Liver (tissue), 9 donors: Measurements from ENCODE around the gene GUK1. TPM values are rescaled to one million over a fixed set of nuclear protein-coding genes. Genes with fewer than 3 reads are reported as not detected.

ENCODE experiments used
- DNase-seq: peaks from one replicate; pipeline ENCODE4 v3.0.0-alpha.2; 2017; ENCODE audit warnings: low spot score
- H3K27ac ChIP-seq, 2 donors: one replicate each; pipeline ENCODE4 v1.7.0; 2013; ENCODE audit warnings: inconsistent platforms in 2 of 2, low read length in 2 of 2, control low read depth in 1 of 2, low read depth in 1 of 2, mild to moderate bottlenecking in 1 of 2
- H3K27me3 ChIP-seq, 4 donors: one replicate each; pipeline versions ENCODE4 v1.6.1 to v1.7.0; 2013; ENCODE audit warnings: low read length in 3 of 4, inconsistent platforms in 1 of 4, mild to moderate bottlenecking in 1 of 4, moderate library complexity in 1 of 4; ENCODE audit not compliant: control insufficient read depth in 4 of 4, insufficient read depth in 4 of 4
- H3K36me3 ChIP-seq, 4 donors: one replicate each; pipeline versions ENCODE4 v1.6.1 to v1.7.0; 2013; ENCODE audit warnings: low read length in 3 of 4, mild to moderate bottlenecking in 3 of 4, low read depth in 1 of 4, moderate library complexity in 1 of 4; ENCODE audit not compliant: control insufficient read depth in 4 of 4, insufficient read depth in 3 of 4
- H3K4me1 ChIP-seq, 4 donors: one replicate each; pipeline versions ENCODE4 v1.6.1 to v1.7.0; 2013; ENCODE audit warnings: low read length in 3 of 4, mild to moderate bottlenecking in 3 of 4, moderate library complexity in 1 of 4; ENCODE audit not compliant: control insufficient read depth in 4 of 4, insufficient read depth in 4 of 4
- H3K4me3 ChIP-seq, 3 donors: one replicate each; pipeline versions ENCODE4 v1.6.1 to v1.7.0; 2013; ENCODE audit warnings: low read length in 3 of 3, control low read depth in 1 of 3, low read depth in 1 of 3, mild to moderate bottlenecking in 1 of 3
- H3K9ac ChIP-seq, 2 donors: one replicate each; pipeline ENCODE4 v1.7.0; 2013; ENCODE audit warnings: low read length in 2 of 2, mild to moderate bottlenecking in 2 of 2, moderate library complexity in 2 of 2, control low read depth in 1 of 2, low read depth in 1 of 2
- H3K9me3 ChIP-seq, 4 donors: one replicate each; pipeline versions ENCODE4 v1.6.1 to v1.7.0; 2013; ENCODE audit warnings: low read length in 3 of 4; ENCODE audit not compliant: control insufficient read depth in 4 of 4
- EGR1 ChIP-seq, 2 donors: IDR thresholded peaks; 2 replicates each; pipeline ENCODE4 v1.6.1; 2016 to 2018; ENCODE audit warnings: antibody characterized with exemption in 2 of 2, low read depth in 2 of 2
- FOXA1 ChIP-seq: IDR thresholded peaks from 2 replicates; pipeline ENCODE4 v1.6.1; 2016; ENCODE audit warnings: antibody characterized with exemption
- FOXA2 ChIP-seq: IDR thresholded peaks from 2 replicates; pipeline ENCODE4 v1.6.1; 2016; ENCODE audit warnings: antibody characterized with exemption
- HNF4A ChIP-seq, 2 donors: conservative IDR thresholded peaks; 2 replicates each; pipeline ENCODE4 v1.6.1; 2016; ENCODE audit warnings: antibody characterized with exemption in 2 of 2, mild to moderate bottlenecking in 2 of 2
- HNF4G ChIP-seq: IDR thresholded peaks from 2 replicates; pipeline ENCODE4 v1.6.1; 2016; ENCODE audit warnings: antibody characterized with exemption
- NR2F2 ChIP-seq: IDR thresholded peaks from 2 replicates; pipeline ENCODE4 v1.6.1; 2016; ENCODE audit warnings: antibody characterized with exemption
- RXRA ChIP-seq, 2 donors: IDR thresholded peaks; 2 replicates each; pipeline ENCODE4 v1.6.1; 2017 to 2018; ENCODE audit warnings: antibody characterized with exemption in 2 of 2, mild to moderate bottlenecking in 1 of 2
- TAF1 ChIP-seq: conservative IDR thresholded peaks from 2 replicates; pipeline ENCODE4 v1.6.1; 2016; ENCODE audit warnings: antibody characterized with exemption, mild to moderate bottlenecking
- YY1 ChIP-seq: IDR thresholded peaks from 2 replicates; pipeline ENCODE4 v1.6.1; 2016; ENCODE audit warnings: antibody characterized with exemption, mild to moderate bottlenecking
- WGBS: extraction: QIAGEN DNeasy Blood & Tissue Kit; methylation state at CpG from one replicate; pipeline ENCODE4 v1.1.7; 2013; 5-methylcytosine and 5-hydroxymethylcytosine counted together
- polyA plus RNA-seq, 2 donors: library from polyadenylated mRNA; stranded (reverse) in 1 of 2; unstranded in 1 of 2; fragments of 200-250 nt in 1 of 2; fragments of >200 nt in 1 of 2; fragmentation: Nextera tagmentation in 1 of 2; extraction: Ambion mirVana in 1 of 2; gene quantifications; one replicate each; pipeline versions ENCODE4 v1.2.1 to v1.2.3, GENCODE V29; 2013 to 2015
- total RNA-seq, 2 donors: library from RNA; depleted of rRNA; stranded (reverse); fragments of >200 nt; gene quantifications; one replicate each; pipeline ENCODE4 v1.2.3, GENCODE V29; 2014
- TF ChIP-seq, protein P1 (sequence below): IDR thresholded peaks from 2 replicates; pipeline ENCODE4 v1.6.1; 2016; ENCODE audit warnings: antibody characterized with exemption
- TF ChIP-seq, protein P2 (sequence below): IDR thresholded peaks from 2 replicates; pipeline ENCODE4 v1.6.1; 2016; ENCODE audit warnings: antibody characterized with exemption, mild to moderate bottlenecking
- TF ChIP-seq, protein P3 (sequence below): IDR thresholded peaks from 2 replicates; pipeline ENCODE4 v1.6.1; 2016; ENCODE audit warnings: antibody characterized with exemption
- TF ChIP-seq, protein P4 (sequence below): IDR thresholded peaks from 2 replicates; pipeline ENCODE4 v1.6.1; 2016; ENCODE audit warnings: antibody characterized with exemption
- TF ChIP-seq, protein P5 (sequence below): fragments of 150-350 bp; IDR thresholded peaks from 2 replicates; pipeline ENCODE4 v1.5.1; 2017; ENCODE audit warnings: improper control_type of control experiment, low read depth, low read length; ENCODE audit not compliant: missing input control
- donor health status: healthy.
- donor health status: healthy.
- donor health status: healthy.
- donor health status: healthy.
- donor health status: healthy.

The GUK1 gene
- total and polyA plus RNA-seq, 4 donors = 147 to 251 (median 216) TPM

DNA sequence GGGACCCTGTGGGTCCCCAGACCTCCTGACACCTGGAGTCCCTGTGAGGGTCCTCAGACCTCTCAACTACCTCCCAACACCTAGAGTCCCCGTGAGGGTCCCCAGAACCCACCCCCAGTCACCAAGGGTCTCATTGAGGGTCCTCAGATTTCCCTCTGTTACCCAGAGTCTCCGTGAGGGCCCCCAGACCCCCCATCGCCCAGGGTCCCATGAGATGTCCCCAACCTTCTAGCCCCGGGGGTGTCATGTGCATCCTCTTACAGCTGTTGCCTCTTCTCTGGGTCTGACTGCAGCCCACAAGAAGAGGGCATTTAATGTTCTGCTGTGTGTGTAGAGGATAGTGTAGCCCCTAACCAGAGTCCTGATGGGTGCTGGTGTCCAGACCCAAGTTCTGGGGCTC, 7.7 kb downstream of the GUK1 start (continued):
- TF ChIP-seq, protein P1, sequence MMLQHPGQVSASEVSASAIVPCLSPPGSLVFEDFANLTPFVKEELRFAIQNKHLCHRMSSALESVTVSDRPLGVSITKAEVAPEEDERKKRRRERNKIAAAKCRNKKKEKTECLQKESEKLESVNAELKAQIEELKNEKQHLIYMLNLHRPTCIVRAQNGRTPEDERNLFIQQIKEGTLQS = no peak

DNA sequence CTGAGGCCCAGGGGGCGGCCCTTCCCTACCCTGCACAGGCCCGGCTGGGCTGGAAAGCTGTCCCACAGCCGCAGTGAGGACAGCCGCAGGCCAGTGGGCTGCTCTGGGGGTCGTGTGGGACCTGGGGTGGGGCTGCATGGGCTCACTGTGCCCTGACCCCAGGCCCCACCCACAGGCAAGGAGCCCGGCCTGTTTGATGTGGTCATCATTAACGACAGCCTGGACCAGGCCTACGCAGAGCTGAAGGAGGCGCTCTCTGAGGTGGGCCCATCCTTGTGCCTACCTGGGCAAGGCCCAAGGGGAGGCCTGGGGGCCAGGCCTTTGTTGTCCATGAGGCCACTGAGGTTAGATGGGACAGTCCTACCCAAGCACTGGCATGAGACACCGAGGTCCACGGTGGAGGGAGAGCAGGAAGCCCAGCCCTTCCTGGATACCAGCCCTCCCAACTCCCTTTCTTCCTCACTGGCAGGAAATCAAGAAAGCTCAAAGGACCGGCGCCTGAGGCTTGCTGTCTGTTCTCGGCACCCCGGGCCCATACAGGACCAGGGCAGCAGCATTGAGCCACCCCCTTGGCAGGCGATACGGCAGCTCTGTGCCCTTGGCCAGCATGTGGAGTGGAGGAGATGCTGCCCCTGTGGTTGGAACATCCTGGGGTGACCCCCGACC, 8.2 kb downstream of the GUK1 start:
- Histone ChIP-seq H3K4me3 (no peak overlapping the region), H3K4me1 (peaks cover 0 to 5% (median 2%) of the 10 kb centered on the region in 4 donors), H3K9me3 (no peaks in the 10 kb centered on the region), H3K36me3 (peaks cover 0 to 24% (median 10%) of the 10 kb centered on the region in 4 donors), H3K27me3 (no peaks in the 10 kb centered on the region), H3K27ac (peak overlapping the region in 1 of 2 donors; percentile 34), H3K9ac (no peak overlapping the region)
- WGBS = 79% methylated on average over 18 of the region's 18 CpGs
- no peak for DNase-seq
- TF ChIP-seq TAF1 = no peak

DNA sequence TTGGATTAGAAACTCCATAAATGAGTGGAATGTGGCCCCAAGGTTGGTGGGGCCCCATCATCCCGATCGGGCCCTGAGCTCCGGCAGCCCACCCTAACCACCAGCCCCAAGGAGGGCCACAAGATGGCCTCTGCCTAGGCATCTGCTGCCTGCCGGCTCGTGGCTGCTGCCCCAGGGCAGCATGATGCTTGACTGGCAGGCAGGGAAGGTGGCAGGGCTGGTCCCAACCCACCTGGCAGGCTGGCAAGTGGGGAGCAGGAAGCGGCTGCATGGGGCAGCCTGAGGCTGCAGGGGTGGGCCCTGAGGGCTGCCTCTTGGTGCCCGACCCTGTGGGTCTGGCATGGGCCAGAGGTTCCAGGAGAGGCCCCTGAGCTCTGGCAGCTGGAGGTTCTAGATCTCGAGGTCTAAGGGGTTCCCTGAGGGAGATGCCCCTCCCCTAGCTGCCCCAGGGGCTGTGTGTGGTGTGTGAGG, 8.9 kb downstream of the GUK1 start:
- peak overlapping the region; percentile 29 to 34 for H3K27ac ChIP-seq
- no peak for TF ChIP-seq FOXA1
- TF ChIP-seq, protein P1 = no peak
- TF ChIP-seq HNF4G = no peak
- no peak for TF ChIP-seq RXRA (IDR thresholded peaks at IDR 0.05)
- no peak for TF ChIP-seq NR2F2
- TF ChIP-seq, protein P2, sequence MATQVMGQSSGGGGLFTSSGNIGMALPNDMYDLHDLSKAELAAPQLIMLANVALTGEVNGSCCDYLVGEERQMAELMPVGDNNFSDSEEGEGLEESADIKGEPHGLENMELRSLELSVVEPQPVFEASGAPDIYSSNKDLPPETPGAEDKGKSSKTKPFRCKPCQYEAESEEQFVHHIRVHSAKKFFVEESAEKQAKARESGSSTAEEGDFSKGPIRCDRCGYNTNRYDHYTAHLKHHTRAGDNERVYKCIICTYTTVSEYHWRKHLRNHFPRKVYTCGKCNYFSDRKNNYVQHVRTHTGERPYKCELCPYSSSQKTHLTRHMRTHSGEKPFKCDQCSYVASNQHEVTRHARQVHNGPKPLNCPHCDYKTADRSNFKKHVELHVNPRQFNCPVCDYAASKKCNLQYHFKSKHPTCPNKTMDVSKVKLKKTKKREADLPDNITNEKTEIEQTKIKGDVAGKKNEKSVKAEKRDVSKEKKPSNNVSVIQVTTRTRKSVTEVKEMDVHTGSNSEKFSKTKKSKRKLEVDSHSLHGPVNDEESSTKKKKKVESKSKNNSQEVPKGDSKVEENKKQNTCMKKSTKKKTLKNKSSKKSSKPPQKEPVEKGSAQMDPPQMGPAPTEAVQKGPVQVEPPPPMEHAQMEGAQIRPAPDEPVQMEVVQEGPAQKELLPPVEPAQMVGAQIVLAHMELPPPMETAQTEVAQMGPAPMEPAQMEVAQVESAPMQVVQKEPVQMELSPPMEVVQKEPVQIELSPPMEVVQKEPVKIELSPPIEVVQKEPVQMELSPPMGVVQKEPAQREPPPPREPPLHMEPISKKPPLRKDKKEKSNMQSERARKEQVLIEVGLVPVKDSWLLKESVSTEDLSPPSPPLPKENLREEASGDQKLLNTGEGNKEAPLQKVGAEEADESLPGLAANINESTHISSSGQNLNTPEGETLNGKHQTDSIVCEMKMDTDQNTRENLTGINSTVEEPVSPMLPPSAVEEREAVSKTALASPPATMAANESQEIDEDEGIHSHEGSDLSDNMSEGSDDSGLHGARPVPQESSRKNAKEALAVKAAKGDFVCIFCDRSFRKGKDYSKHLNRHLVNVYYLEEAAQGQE = no peak
- TF ChIP-seq, protein P3, sequence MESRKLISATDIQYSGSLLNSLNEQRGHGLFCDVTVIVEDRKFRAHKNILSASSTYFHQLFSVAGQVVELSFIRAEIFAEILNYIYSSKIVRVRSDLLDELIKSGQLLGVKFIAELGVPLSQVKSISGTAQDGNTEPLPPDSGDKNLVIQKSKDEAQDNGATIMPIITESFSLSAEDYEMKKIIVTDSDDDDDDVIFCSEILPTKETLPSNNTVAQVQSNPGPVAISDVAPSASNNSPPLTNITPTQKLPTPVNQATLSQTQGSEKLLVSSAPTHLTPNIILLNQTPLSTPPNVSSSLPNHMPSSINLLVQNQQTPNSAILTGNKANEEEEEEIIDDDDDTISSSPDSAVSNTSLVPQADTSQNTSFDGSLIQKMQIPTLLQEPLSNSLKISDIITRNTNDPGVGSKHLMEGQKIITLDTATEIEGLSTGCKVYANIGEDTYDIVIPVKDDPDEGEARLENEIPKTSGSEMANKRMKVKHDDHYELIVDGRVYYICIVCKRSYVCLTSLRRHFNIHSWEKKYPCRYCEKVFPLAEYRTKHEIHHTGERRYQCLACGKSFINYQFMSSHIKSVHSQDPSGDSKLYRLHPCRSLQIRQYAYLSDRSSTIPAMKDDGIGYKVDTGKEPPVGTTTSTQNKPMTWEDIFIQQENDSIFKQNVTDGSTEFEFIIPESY = no peak
- no peak for TF ChIP-seq EGR1 (IDR thresholded peaks at IDR 0.05; ENCODE audit: low read depth in 2 of 2)
- TF ChIP-seq, protein P4, sequence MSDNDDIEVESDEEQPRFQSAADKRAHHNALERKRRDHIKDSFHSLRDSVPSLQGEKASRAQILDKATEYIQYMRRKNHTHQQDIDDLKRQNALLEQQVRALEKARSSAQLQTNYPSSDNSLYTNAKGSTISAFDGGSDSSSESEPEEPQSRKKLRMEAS = no peak
- TF ChIP-seq, protein P5, sequence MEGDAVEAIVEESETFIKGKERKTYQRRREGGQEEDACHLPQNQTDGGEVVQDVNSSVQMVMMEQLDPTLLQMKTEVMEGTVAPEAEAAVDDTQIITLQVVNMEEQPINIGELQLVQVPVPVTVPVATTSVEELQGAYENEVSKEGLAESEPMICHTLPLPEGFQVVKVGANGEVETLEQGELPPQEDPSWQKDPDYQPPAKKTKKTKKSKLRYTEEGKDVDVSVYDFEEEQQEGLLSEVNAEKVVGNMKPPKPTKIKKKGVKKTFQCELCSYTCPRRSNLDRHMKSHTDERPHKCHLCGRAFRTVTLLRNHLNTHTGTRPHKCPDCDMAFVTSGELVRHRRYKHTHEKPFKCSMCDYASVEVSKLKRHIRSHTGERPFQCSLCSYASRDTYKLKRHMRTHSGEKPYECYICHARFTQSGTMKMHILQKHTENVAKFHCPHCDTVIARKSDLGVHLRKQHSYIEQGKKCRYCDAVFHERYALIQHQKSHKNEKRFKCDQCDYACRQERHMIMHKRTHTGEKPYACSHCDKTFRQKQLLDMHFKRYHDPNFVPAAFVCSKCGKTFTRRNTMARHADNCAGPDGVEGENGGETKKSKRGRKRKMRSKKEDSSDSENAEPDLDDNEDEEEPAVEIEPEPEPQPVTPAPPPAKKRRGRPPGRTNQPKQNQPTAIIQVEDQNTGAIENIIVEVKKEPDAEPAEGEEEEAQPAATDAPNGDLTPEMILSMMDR = no peak
- TF ChIP-seq YY1 = no peak
- TF ChIP-seq FOXA2 = no peak
- TF ChIP-seq HNF4A (conservative IDR thresholded peaks at IDR 0.05) = no peak
- no peak for TF ChIP-seq TAF1
- H3K36me3 ChIP-seq = peaks cover 0 to 24% (median 10%) of the 10 kb centered on the region in 4 donors
- no peak for DNase-seq
- H3K9ac ChIP-seq = no peak overlapping the region
- no peaks in the 10 kb centered on the region for H3K27me3 ChIP-seq
- WGBS = 89% methylated on average over 8 of the region's 8 CpGs
- H3K9me3 ChIP-seq = no peaks in the 10 kb centered on the region
- H3K4me3 ChIP-seq = no peak overlapping the region
- H3K4me1 ChIP-seq = peaks cover 0 to 2% (median 0%) of the 10 kb centered on the region in 4 donors
